GM21619 (cell line): ENCODE measurements around the gene IFNAR1.
A peak's percentile ranks its signal among the peaks of the same experiment; 100 is the strongest.

Experiments
- ATAC-seq: cut with Tn5 transposase; IDR thresholded peaks from one replicate; pipeline ENCODE4 v1.9.1; 2021; ENCODE audit not compliant: unreplicated experiment

Gene IFNAR1

DNA sequence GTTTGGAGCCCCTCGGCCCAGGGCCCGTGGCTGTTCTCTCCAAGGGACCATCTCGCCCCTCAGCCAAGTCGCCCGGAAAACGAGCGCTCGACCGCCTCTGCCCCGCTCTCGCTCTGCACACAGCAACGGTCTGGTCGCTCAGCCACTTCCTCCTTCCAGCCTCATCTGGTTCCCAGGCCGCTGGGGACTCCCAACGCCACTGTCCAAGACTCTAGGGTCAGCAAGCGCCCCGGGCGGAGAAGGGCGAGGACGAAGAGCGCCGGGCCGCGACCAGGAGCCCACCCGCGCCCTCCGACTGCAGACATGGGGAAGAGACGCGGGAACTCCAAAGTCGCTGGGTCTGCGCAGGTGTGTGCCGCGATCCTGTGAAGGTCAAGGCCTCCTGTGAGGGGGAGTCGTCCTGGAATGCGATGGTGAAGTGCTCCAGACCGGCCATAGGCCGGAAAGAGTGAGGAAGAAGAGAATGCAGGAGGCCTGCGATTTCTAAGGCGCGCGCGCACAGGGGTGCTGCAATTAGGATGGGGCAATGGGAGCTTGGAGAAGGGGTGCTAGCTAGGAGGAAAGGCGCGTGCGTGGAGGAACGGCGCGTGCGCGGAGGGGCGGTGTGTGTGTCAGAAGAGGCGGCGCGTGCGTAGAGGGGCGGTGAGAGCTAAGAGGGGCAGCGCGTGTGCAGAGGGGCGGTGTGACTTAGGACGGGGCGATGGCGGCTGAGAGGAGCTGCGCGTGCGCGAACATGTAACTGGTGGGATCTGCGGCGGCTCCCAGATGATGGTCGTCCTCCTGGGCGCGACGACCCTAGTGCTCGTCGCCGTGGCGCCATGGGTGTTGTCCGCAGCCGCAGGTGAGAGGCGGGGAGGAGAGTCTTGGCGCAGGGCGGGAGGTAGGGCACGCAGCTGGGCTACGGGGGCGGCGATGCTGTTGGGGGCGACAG, at the start of gene IFNAR1:
TSS of gene IFNAR1 (plus strand) at position 680 of the 931 bp plus-strand sequence. CDS start at position 766, 86 bp downstream.
- ATAC-seq, result peak; percentile 75

DNA sequence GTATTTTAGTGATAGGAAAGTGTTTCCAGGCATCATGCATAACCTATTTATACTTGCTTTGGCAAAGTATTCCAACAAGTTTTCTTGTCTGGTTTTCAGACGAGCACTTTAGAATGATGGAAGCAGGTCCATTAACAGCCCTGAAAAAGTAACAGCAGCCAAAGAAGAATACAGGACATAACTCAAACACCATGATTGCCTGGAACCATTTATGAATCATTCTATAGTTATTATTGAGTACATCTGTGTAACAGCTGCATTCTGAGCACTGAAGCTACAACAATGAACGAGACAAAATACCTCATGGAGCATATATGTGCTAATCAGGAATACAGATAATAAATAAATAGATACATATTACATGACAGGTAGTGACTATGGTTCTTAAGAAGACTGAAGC, 46.0 kb upstream of the IFNAR1 start:
- no peak for ATAC-seq

- no peak for ATAC-seq
Measured at GRCh38 chr21:33279330-33279820, 45.4 kb upstream of the IFNAR1 start.

- ATAC-seq, result no peak
Measured at GRCh38 chr21:33281096-33281652, 43.6 kb upstream of the IFNAR1 start.

GRCh38 chr21:33283203-33283602, 41.6 kb upstream of the IFNAR1 start:
- no peak for ATAC-seq

- no peak for ATAC-seq
Measured at GRCh38 chr21:33286076-33286475, 38.7 kb upstream of the IFNAR1 start.

DNA sequence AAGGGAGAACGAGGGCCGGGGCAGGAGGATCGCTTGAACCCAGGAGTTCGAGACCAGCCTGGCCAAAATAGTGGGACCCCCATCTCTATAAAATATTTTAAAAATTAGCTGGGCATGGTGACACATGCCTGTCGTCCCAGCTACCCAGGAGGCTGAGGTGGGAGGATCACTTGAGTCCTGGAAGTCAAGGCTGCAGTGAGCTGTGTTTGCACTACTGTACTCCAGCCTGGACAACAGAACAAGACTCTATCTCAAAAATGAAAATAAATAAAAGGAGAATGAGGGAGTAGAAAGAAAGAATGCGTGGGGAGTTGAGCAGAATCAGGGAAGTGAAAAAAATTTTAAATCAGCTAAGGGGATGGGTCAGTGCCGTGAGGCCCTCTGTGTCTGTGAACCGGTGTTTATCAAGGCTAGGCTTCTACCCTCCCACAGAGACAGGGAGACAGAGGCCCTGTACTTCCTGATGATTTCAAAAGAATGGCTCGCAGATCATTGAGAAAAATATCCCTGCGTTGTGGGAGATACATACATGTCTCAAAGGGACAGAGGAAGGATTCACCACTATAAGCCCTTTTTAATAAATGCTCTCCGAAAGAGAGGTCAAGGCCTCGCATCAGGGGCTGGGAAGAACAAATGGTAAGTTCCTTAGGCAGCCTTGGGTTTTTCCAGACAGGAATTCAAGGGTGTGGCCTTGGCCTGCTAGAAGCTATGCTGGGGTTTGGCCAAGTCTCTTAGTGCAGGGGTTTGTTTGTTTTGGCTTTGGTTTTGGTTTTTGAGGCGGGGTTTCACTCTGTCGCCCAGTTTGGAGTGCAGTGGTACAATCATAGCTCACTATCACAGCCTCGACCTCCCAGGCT, 37.9 kb upstream of the IFNAR1 start:
- no peak for ATAC-seq

- no peak for ATAC-seq
Measured at GRCh38 chr21:33289199-33289819, 35.5 kb upstream of the IFNAR1 start.

DNA sequence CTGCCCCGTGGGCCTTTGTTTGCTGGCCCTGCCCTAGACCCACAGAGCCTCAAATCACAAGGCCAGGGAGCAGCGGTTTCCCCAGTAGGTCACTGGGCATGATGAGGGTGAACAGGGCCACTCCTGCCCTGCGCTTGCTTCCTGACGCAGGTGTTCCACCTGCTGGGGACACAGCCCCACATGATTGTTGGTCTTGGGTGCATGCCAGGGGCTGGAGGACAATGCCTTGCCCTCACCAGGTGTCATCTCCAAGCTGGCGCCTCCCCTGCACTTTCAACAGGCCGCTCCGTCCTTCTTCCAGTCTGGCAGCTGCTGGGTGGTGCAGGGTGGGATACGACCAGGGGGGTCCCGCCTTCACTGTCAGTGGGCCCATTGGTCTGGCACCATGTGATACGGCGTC, 34.3 kb upstream of the IFNAR1 start:
- no peak for ATAC-seq

- no peak for ATAC-seq
Measured at GRCh38 chr21:33291686-33292085, 33.1 kb upstream of the IFNAR1 start.

- no peak for ATAC-seq
Measured at GRCh38 chr21:33292724-33293123, 32.0 kb upstream of the IFNAR1 start.

- no peak for ATAC-seq
Measured at GRCh38 chr21:33293136-33293535, 31.6 kb upstream of the IFNAR1 start.

- no peak for ATAC-seq
Measured at GRCh38 chr21:33293811-33294216, 31.0 kb upstream of the IFNAR1 start.

- no peak for ATAC-seq
Measured at GRCh38 chr21:33296156-33296555, 28.6 kb upstream of the IFNAR1 start.

- peak; percentile 71 for ATAC-seq
Measured at GRCh38 chr21:33299181-33299752, 25.5 kb upstream of the IFNAR1 start.

- ATAC-seq, result no peak
Measured at GRCh38 chr21:33300701-33301631, 23.8 kb upstream of the IFNAR1 start.

- no peak for ATAC-seq
Measured at GRCh38 chr21:33301632-33302002, 23.2 kb upstream of the IFNAR1 start.

GRCh38 chr21:33302055-33302454, 22.7 kb upstream of the IFNAR1 start:
- no peak for ATAC-seq

GRCh38 chr21:33302796-33303195, 22.0 kb upstream of the IFNAR1 start:
- no peak for ATAC-seq

DNA sequence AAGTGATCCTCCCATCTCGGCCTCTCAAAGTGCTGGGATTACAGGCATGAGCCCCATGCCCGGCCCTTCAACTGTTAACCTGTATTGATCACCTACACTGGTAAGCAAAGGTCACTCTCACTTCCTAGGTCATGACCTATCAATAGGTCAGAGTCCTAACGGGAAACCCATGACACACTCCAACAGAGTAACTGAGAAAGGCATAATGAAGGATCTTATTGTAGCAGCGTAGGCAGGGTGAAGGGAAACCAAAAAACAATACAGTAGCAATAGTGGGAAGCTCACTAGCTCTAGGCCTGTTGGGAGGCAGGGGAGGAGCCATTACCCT, 19.5 kb upstream of the IFNAR1 start:
- ATAC-seq, result no peak
